ENCODE results near the gene FBXO31. TPM values are rescaled to one million over a fixed set of nuclear protein-coding genes. Genes with fewer than 3 reads are reported as not detected.

FBXO31 gene
- total and polyA plus RNA-seq, 2 of the 13 experiments (the other 11 are each of a cell fraction or from before 2014, with no cell fraction given): 92.4 to 101 TPM

- TF ChIP-seq ZNF513 (CRISPR knock-in tag; conservative IDR thresholded peaks at IDR 0.05) (peak; percentile 88; the same call in 1 of the 2 replicates), ZMYM4 (CRISPR knock-in tag; IDR thresholded peaks at IDR 0.05) (peak; percentile 88), ZNF781 (CRISPR knock-in tag; IDR thresholded peaks at IDR 0.05; ENCODE audit: borderline replicate concordance, not compliant biosample characterization) (peak; percentile 72), KAT7 (CRISPR knock-in tag; IDR thresholded peaks at IDR 0.05; ENCODE audit: borderline replicate concordance) (peak; percentile 65), NR3C1 (CRISPR knock-in tag; IDR thresholded peaks at IDR 0.05) (no peak), ZNF616 (CRISPR knock-in tag; IDR thresholded peaks at IDR 0.05; ENCODE audit: low read depth) (peak; percentile 54; the same call in 1 of the 2 replicates), ZNF451 (CRISPR knock-in tag; IDR thresholded peaks at IDR 0.05) (0 out of 2 replicates have a peak, but pooled peaks have one; percentile 21), NFATC3 (CRISPR knock-in tag; IDR thresholded peaks at IDR 0.05) (no peak), ZNF317 (CRISPR knock-in tag; IDR thresholded peaks at IDR 0.05) (peak; percentile 78; the same call in 1 of the 2 replicates), ZNF670 (CRISPR knock-in tag; IDR thresholded peaks at IDR 0.05; ENCODE audit: borderline replicate concordance) (peak; percentile 98; the same call in 1 of the 2 replicates), ZNF441 (CRISPR knock-in tag; IDR thresholded peaks at IDR 0.05; ENCODE audit: borderline replicate concordance) (no peak), ZNF33B (CRISPR knock-in tag; IDR thresholded peaks at IDR 0.05) (no peak; the same call in 1 of the 2 replicates), ZBTB7A (CRISPR knock-in tag; IDR thresholded peaks at IDR 0.05) (peak; percentile 99), CEBPB (IDR thresholded peaks at IDR 0.05; ENCODE audit: borderline replicate concordance, low read depth, low read length) (no peak), IKZF4 (CRISPR knock-in tag; IDR thresholded peaks at IDR 0.05; ENCODE audit: borderline replicate concordance, low read depth, not compliant biosample characterization) (peak; percentile 84), SRSF1 (optimal IDR thresholded peaks at IDR 0.05; ENCODE audit: low read depth, low read length) (peak; percentile 76), MIXL1 (CRISPR knock-in tag; IDR thresholded peaks at IDR 0.05) (peak; percentile 92)
- TF ChIP-seq, protein P1, sequence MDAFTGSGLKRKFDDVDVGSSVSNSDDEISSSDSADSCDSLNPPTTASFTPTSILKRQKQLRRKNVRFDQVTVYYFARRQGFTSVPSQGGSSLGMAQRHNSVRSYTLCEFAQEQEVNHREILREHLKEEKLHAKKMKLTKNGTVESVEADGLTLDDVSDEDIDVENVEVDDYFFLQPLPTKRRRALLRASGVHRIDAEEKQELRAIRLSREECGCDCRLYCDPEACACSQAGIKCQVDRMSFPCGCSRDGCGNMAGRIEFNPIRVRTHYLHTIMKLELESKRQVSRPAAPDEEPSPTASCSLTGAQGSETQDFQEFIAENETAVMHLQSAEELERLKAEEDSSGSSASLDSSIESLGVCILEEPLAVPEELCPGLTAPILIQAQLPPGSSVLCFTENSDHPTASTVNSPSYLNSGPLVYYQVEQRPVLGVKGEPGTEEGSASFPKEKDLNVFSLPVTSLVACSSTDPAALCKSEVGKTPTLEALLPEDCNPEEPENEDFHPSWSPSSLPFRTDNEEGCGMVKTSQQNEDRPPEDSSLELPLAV (CRISPR knock-in tag; conservative IDR thresholded peaks at IDR 0.05; ENCODE audit: low read depth): peak; percentile 1; the same call in 1 of the 2 replicates
- TF ChIP-seq, protein P2, sequence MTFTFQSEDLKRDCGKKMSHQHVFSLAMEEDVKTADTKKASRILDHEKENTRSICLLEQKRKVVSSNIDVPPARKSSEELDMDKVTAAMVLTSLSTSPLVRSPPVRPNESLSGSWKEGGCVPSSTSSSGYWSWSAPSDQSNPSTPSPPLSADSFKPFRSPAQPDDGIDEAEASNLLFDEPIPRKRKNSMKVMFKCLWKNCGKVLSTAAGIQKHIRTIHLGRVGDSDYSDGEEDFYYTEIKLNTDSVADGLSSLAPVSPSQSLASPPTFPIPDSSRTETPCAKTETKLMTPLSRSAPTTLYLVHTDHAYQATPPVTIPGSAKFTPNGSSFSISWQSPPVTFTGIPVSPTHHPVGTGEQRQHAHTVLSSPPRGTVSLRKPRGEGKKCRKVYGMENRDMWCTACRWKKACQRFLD (CRISPR knock-in tag; IDR thresholded peaks at IDR 0.05; ENCODE audit: borderline replicate concordance): no peak; the same call in 1 of the 2 replicates
- TF ChIP-seq, protein P3, sequence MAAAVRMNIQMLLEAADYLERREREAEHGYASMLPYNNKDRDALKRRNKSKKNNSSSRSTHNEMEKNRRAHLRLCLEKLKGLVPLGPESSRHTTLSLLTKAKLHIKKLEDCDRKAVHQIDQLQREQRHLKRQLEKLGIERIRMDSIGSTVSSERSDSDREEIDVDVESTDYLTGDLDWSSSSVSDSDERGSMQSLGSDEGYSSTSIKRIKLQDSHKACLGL (CRISPR knock-in tag; IDR thresholded peaks at IDR 0.05): no peak
- TF ChIP-seq, protein P4, sequence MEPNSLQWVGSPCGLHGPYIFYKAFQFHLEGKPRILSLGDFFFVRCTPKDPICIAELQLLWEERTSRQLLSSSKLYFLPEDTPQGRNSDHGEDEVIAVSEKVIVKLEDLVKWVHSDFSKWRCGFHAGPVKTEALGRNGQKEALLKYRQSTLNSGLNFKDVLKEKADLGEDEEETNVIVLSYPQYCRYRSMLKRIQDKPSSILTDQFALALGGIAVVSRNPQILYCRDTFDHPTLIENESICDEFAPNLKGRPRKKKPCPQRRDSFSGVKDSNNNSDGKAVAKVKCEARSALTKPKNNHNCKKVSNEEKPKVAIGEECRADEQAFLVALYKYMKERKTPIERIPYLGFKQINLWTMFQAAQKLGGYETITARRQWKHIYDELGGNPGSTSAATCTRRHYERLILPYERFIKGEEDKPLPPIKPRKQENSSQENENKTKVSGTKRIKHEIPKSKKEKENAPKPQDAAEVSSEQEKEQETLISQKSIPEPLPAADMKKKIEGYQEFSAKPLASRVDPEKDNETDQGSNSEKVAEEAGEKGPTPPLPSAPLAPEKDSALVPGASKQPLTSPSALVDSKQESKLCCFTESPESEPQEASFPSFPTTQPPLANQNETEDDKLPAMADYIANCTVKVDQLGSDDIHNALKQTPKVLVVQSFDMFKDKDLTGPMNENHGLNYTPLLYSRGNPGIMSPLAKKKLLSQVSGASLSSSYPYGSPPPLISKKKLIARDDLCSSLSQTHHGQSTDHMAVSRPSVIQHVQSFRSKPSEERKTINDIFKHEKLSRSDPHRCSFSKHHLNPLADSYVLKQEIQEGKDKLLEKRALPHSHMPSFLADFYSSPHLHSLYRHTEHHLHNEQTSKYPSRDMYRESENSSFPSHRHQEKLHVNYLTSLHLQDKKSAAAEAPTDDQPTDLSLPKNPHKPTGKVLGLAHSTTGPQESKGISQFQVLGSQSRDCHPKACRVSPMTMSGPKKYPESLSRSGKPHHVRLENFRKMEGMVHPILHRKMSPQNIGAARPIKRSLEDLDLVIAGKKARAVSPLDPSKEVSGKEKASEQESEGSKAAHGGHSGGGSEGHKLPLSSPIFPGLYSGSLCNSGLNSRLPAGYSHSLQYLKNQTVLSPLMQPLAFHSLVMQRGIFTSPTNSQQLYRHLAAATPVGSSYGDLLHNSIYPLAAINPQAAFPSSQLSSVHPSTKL (CRISPR knock-in tag; IDR thresholded peaks at IDR 0.05): peak; percentile 79
Measured at GRCh38 chr16:87383505-87384161, at the start of gene FBXO31 (continued).

Measured in HepG2 (cell line).